ENCODE results near the gene KRT75. TPM values are rescaled to one million over a fixed set of nuclear protein-coding genes. Genes with fewer than 3 reads are reported as not detected.

The KRT75 gene
- total and polyA plus RNA-seq, 8 donors, result not detected

GRCh38 chr12:52425466-52425865, 8.7 kb downstream of the KRT75 start:
- H3K4me1 ChIP-seq, result peaks cover 0 to 16% (median 5%) of the 10 kb centered on the region in 4 donors
- whole genome bisulfite sequencing, 5 donors, result 79 to 89% (median 87%) methylated on average over 5 of the region's 5 CpGs
- H3K27ac ChIP-seq, result no peak overlapping the region
- TF ChIP-seq, protein P1, sequence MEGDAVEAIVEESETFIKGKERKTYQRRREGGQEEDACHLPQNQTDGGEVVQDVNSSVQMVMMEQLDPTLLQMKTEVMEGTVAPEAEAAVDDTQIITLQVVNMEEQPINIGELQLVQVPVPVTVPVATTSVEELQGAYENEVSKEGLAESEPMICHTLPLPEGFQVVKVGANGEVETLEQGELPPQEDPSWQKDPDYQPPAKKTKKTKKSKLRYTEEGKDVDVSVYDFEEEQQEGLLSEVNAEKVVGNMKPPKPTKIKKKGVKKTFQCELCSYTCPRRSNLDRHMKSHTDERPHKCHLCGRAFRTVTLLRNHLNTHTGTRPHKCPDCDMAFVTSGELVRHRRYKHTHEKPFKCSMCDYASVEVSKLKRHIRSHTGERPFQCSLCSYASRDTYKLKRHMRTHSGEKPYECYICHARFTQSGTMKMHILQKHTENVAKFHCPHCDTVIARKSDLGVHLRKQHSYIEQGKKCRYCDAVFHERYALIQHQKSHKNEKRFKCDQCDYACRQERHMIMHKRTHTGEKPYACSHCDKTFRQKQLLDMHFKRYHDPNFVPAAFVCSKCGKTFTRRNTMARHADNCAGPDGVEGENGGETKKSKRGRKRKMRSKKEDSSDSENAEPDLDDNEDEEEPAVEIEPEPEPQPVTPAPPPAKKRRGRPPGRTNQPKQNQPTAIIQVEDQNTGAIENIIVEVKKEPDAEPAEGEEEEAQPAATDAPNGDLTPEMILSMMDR (IDR thresholded peaks at IDR 0.05), result no peak
- TF ChIP-seq POLR2A (IDR thresholded peaks at IDR 0.05) (no peak), EP300 (IDR thresholded peaks at IDR 0.05) (no peak), POLR2AphosphoS5 (IDR thresholded peaks at IDR 0.05) (no peak)
- DNase-seq, result no peak
- no peaks in the 10 kb centered on the region for H3K36me3 ChIP-seq
- peaks cover 0 to 5% (median 0%) of the 10 kb centered on the region in 3 donors for H3K27me3 ChIP-seq
- intact Hi-C loops (cut with DNase I; ENCODE audit: low total_unique reads), result no loop called here
- no peak overlapping the region for H3K4me3 ChIP-seq
- no peaks in the 10 kb centered on the region for H3K9me3 ChIP-seq

- DNase-seq, result peak in 1 of 2 donors; percentile 62
- peaks cover 0 to 16% (median 5%) of the 10 kb centered on the region in 4 donors for H3K4me1 ChIP-seq
- H3K4me3 ChIP-seq, result no peak overlapping the region
- peaks cover 0 to 5% (median 0%) of the 10 kb centered on the region in 3 donors for H3K27me3 ChIP-seq
- H3K9me3 ChIP-seq, result no peaks in the 10 kb centered on the region
- WGBS, 5 donors, result 47 to 66% (median 65%) methylated on average over 11 of the region's 11 CpGs
- H3K36me3 ChIP-seq, result no peaks in the 10 kb centered on the region
- TF ChIP-seq, protein P1 (IDR thresholded peaks at IDR 0.05), result no peak
- TF ChIP-seq EP300 (IDR thresholded peaks at IDR 0.05), result no peak
- H3K27ac ChIP-seq, result peak overlapping the region in 2 of 5 donors; percentile 55 to 79
- intact Hi-C loops (cut with DNase I; ENCODE audit: low total_unique reads), result no loop called here
Observed at GRCh38 chr12:52423661-52424500, 10.3 kb downstream of the KRT75 start.

- TF ChIP-seq POLR2A (IDR thresholded peaks at IDR 0.05) (no peak), POLR2AphosphoS5 (IDR thresholded peaks at IDR 0.05) (no peak), EP300 (IDR thresholded peaks at IDR 0.05) (no peak)
- TF ChIP-seq, protein P1 (IDR thresholded peaks at IDR 0.05), result no peak
- intact Hi-C loops (cut with DNase I; ENCODE audit: low total_unique reads), result no loop called here
- Histone ChIP-seq H3K27ac (peak overlapping the region in 2 of 5 donors; percentile 55 to 79), H3K27me3 (peaks cover 0 to 5% (median 0%) of the 10 kb centered on the region in 3 donors), H3K4me3 (no peak overlapping the region), H3K9me3 (no peaks in the 10 kb centered on the region), H3K4me1 (peaks cover 0 to 16% (median 5%) of the 10 kb centered on the region in 4 donors), H3K36me3 (no peaks in the 10 kb centered on the region)
- 64 to 81% (median 78%) methylated on average over 6 of the region's 6 CpGs for WGBS, 5 donors
- DNase-seq, result no peak
Observed at GRCh38 chr12:52423035-52423434, 11.1 kb downstream of the KRT75 start.

GRCh38 chr12:52419656-52420055, 14.5 kb downstream of the KRT75 start:
- Histone ChIP-seq H3K27ac (no peak overlapping the region), H3K36me3 (no peaks in the 10 kb centered on the region), H3K27me3 (peaks cover 0 to 5% (median 0%) of the 10 kb centered on the region in 3 donors), H3K4me3 (no peak overlapping the region), H3K9me3 (no peaks in the 10 kb centered on the region), H3K4me1 (peaks cover 0 to 32% (median 12%) of the 10 kb centered on the region in 4 donors)
- intact Hi-C loops (cut with DNase I; ENCODE audit: low total_unique reads), result no loop called here
- WGBS, 5 donors, result 46 to 65% (median 62%) methylated on average over 1 of the region's 1 CpG
- no peak for TF ChIP-seq POLR2AphosphoS5 (IDR thresholded peaks at IDR 0.05)
- no peak for TF ChIP-seq POLR2A (IDR thresholded peaks at IDR 0.05)
- TF ChIP-seq, protein P1 (IDR thresholded peaks at IDR 0.05), result no peak
- TF ChIP-seq EP300 (IDR thresholded peaks at IDR 0.05), result no peak
- DNase-seq, result no peak

All from stomach (tissue), 9 donors.